Peyer's patch (tissue), 4 donors: ENCODE measurements around the gene RADIL.

ENCODE experiments used
- CTCF ChIP-seq, 6 experiments: fragments of 450-650 bp in 4 of 6; fragments of 200-600 bp in 2 of 6; sonication (generic) in 1 of 6; IDR thresholded peaks; one replicate each; pipeline ENCODE4 v1.5.1; 2017 to 2019; ENCODE audit warnings: antibody characterized with exemption in 6 of 6, mild to moderate bottlenecking in 3 of 6, moderate library complexity in 1 of 6
- POLR2A ChIP-seq, 2 donors: fragments of 450-650 bp; IDR thresholded peaks; one replicate each; pipeline ENCODE4 v1.5.1; 2017; ENCODE audit warnings: antibody characterized with exemption in 2 of 2, mild to moderate bottlenecking in 2 of 2, moderate library complexity in 2 of 2

- TF ChIP-seq CTCF (IDR thresholded peaks at IDR 0.05) = no peak
- TF ChIP-seq POLR2A (IDR thresholded peaks at IDR 0.05) = no peak
Observed at GRCh38 chr7:4906682-4907081, 23.2 kb upstream of the RADIL start.
